Embryonic facial prominence (tissue), 1 donor: Measurements from ENCODE around the gene ADM.

Experiments
- DNase-seq: peaks from one replicate; pipeline ENCODE4 v3.0.0-alpha.2; 2016; ENCODE audit errors: extremely low spot score

Gene ADM

DNA sequence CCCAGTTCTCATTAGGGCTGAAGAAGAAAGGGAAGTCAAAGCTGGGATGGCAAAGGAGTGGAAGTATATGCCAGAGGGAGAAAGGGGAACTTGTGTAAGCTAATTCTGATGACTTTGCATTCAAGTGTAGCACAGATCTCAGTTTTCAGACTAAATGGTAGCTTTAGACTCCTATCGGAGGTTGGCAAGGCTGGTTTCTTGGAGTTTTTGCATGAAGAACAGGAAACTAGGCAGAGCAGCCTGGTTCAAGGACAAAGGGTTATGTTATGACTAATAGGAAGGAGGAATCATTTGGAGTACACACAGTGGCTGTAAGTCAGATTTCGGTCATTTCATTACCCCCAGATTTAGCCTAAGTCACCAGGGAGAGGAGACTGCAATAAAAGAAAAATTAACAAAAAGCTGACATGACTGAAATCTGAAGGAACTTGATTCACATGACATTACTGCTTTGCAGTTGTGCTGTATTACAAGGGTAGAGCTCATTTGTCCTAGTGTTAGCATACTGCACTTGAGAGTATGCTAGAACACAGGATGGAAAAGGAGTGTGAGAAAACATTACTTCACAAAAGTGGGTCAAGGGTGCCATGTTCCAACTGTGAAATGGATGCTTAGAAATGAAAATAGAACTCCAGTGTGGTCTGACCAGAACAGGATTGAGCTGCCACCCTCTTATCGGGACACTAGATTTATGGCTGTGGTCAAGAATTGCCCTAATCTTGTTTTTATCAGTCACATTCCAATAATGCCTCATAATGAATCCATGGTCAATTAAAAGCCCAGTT lies 23.6 kb downstream of the ADM start:
- no peak for DNase-seq

DNA sequence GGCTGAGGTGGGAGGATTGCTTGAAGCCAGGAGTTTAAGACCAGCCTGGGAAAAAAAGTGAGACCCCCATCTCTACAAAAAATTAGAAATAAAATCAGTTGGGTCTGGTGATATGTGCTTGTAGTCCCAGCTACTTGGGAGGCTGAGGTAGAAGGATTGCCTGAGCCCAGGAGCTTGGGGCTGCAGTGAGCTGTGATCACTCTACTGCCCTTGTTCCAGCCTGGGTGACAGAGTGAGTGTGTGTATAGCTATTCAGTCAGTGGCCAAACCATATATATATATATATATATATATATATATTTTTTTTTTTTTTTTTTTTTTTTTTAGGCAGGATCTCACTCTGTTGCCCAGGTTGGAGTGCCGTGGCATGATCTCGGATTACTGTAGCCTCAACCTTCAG lies 24.5 kb downstream of the ADM start:
- DNase-seq = no peak

DNA sequence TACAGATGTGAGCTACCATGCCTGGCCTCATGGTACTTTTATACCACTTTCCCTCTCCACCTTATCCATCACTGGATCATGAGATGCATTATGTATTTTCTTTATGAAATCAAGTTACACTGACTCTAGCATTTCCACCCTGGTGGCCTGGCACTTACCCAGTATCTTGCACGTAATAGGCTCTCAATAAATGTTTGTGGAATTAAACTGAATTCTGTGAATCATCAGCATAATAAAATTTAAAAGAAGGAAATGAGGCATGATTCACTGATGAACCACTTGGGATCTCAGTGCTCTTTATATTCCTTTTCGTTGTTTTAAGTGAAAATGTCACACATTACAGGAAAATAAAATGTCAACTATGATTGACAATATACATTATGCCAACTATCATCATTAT lies 25.1 kb downstream of the ADM start:
- DNase-seq = no peak

DNA sequence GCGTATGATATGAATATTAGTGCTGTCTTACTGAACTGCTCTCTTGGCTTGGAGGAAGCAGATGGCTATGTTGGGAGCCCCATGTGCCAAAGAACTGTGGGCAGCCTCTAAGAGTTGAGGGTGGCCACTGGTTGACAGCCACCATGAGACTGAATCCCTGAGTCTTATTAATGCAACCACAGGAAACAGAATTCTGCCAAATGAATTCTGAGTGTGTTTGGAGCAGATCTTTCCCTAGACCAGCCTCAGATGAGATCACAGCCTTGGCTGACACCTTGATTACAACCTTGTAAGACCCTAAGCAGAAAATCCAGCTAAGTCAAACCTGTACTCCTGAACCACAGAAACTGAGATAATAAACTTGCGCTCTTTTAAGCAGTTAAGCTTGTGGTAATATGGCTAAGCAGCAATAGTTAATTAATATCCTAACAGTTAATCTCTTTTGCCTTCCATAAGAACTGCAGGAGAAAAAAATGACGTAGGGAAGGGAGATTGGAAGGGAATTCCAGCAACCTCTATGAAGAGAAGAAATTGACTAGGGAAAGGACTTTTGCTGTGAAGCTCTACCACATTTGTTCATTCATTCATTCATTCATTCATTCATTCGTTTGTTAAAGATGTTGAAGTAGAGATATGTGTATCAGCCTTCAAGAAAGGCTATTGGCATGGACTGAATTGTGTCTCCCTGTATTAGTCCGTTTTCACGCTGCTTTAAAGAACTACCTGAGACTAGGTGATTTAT lies 26.8 kb downstream of the ADM start:
- DNase-seq = no peak

DNA sequence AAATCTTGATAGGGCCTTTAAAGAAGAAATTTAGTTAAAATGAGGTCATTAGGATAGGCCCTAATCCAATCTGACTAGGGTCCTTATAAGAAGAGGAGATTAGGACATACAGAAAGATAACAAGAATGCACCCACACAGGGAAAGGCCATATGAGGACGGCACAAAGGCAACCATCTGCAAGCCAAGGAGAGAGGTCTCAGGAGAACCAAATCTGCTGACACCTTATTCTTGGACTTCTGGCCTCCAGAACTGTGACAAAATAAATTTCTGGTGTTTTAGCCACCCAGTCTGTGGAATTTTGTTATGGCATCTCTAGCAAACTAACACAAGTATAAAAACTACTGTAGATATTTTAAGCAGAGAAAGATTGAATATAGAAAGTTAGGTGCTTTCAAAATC lies 28.6 kb downstream of the ADM start:
- no peak for DNase-seq

DNA sequence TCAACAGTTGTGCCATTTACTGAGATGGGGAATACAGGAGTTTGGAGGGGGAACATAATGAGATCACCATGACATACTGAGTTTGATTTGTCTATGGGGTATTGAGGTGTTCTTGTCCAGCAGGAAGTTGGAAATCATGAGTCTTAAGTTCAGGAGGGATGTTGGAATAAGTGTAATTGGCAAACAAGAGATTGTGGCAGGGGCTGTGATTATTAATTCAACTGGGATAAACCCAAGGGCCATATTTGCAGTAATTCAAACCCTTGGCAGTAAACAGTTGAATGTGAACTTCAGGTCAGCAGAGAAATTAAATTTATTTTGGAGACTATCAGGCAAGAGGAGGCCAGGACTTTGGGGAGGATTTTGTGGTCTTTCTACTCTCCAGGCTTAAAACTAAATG lies 33.4 kb downstream of the ADM start:
- DNase-seq = no peak

DNA sequence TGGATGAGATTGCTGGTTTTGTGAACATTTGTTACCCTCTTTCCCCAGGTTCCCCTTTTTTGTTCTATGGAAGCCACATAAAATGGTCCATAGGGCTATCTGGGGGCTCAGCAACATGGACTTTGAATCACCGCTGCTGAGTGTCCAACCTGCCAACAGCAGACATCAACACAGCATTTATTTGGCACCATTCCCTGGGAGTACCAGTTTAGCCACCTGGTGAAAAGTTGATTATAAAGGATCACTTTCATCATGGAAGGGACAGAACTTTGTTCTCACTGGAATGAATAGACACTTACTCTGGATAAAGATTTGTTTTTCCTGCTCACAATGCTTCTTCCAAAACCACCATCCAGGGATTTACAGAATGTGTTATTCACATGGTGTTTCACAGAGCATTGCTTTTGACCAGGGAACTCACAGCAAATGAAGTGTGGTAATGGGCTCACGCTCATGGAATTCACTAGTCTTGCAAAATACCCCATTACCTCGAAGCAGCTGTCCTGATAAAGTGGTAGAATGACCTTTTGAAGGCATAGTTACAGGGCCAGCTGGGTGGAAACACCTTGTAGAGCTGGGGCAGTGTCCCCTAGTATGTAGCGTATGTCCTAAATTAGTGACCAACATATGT lies 43.9 kb downstream of the ADM start:
- DNase-seq = no peak

DNA sequence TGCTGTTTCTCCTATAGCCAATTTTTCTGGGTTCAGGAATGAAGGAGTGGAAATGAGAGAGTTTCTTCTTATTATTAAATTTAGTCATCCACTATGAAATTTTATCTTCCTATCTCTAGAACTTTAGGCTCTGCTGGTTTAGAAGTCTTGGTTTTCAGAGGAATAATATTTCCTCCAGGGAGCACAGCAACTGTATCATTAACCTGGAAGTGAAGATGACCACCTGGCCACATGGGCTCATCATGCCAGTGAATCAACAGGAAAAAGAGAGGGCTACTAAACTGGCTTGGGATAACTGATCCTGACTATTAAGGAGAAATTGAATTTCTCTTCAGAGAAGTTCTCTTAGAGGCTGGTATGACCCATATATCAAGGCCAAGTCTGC lies 44.4 kb downstream of the ADM start:
- DNase-seq = no peak

DNA sequence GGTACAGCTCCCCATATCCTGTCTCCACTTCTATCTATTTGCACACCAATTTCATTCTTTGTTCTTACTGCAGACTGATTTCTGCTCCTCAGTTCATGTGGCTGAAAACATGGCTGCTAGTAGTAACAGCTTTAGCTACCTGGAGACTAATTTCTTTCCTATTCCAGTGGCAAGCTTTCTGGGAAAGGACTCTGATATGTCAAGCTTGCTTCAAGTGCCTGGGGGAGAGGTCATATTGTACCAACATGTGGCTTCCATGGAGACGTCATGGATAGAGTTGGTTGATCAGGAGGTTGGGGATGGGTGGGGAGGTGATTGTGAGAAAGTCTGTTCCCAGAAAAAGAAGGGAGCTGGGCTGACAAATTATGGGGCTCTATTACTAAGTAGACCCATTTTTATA lies 44.9 kb downstream of the ADM start:
- DNase-seq = no peak

DNA sequence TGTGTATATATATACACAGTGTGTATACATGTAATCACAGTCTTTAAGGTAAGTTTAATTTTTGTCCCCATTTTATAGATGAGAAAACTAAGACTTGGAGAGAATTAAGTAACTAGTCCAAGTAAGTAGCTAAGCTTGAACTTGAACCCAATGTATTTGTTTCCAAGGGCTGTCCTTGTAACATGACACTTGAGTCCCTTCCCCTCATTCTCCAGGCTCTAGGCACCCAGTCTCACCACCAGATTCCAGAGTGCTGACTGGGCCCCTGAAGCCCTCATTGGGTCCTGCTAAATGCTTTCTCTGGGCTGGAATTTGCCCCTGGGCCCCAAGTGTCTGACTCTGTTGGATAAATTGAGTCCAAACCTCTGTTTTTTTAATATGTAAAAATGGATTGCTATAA lies 45.5 kb downstream of the ADM start:
- no peak for DNase-seq

DNA sequence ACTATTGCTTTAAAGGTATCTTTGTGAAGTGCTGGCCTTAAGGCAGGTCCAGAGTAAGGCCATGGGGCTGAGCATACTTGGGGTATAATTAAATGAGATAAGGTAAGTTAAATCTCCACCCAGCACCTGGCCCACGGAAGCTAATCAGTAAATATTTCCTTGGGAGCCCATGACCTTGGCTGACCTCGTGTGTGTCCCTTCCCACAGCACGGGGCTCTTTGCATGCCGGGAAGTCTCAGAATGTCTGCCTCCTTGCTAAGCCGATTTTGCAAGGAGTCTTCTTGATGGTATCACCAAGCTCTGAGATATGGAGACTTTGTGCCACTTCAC lies 46.5 kb downstream of the ADM start:
- DNase-seq = no peak

DNA sequence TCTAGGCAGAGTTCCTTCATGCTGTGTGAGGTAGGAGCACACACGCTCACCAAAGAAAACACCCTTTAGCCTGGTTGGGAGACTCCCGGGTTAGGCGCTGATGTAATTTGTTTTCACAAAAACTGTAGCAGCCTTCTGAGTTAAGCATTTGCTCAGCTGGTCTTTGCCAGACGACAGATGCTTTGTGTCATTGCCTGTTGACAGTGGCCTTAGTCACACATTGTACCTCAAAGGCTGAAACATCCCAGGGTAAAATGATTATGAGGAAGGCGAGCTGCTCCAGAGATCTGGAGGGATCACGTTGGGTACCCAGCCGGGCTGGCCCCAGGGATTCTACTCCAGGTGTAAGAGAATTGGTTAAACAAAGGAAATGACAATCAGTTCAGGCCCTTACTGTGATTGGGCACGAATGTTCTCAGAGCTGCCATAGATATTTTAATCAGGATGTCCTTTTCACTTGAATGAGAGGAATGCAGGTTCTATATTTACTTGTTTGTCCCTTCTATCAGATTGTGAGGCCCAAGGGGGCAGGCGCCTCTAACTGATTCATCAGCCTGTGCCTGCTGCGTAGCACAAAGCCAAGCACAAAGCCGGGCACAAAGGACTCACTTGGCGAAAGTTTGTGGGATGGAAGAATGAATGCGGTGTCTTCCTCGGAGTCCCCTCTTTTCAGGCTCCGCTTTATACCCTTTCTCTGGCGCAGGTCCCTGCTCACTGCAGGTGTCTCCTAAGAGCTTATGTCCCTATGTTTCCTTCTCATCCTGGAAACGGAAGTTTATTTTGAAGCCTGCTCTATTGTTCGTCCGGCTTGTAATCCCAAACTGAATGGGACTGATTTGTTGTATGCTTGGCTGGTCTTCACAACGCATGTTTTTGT lies 47.1 kb downstream of the ADM start:
- no peak for DNase-seq

DNA sequence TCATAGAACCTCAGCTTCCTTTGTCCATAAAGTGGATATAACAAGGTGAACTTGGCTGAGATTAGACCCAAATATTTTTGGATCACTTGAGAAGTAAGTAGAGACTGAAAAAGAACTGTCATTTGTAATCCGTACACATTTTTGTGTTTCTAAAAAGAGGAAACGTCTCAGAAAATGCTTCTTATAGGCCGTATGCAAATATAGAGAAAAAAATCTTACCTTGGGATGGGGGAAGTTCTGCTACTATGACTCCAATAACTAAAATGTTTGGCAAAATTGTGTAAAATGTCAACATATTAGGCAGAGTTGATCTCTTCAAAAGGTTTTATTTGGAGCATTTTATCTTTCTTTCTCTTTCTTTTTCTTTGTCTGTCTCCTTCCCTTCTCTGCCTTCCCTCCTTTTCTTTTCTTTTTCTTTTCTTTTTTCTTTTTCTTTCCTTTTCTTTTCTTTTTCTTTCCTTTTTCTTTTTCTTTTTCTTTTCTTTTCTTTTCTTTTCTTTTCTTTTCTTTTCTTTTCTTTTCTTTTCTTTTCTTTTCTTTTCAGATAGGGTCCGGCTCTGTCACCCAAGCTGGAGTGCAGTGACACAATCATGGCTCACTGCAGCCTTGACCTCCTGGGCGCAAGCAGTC lies 48.2 kb downstream of the ADM start:
- DNase-seq = no peak

DNA sequence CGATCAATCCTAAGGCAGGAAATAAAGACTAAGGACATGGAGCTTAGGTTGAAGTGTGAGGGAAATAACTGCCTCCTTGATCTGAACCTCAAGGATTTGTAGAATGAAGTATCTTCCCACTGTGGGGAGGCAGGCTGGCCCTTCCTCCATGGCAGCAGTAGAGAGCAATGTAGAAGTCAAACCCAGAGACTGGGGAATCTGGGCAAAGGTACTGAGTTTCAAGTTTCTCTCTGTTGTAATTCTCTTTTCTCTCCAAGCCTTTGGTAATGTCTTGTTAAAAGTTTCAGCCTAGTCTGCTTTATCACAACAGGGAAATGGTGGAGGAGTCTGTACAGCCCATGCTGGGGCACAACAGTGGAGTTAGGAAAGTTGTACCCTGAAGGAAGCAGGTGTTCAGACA lies 49.5 kb downstream of the ADM start:
- no peak for DNase-seq

DNA sequence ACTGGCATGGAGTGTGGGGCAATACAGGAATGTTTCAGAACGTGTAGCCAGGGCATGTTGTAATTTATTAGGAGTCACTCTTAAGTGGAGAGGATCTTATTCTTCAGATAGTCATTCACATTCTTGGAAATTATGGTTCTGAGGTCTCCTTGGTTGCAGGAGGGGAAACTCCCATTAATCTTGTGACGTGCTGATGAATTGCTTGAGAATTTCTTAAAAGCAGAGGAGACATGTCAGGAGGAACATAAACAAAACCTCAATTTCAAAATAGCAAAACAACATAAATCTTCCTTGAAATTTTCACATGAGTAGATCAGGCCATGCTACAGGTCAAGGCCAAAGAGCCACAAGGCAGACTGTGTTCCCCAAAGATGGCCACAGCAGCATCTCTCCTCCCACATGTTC lies 50.4 kb downstream of the ADM start:
- no peak for DNase-seq

DNA sequence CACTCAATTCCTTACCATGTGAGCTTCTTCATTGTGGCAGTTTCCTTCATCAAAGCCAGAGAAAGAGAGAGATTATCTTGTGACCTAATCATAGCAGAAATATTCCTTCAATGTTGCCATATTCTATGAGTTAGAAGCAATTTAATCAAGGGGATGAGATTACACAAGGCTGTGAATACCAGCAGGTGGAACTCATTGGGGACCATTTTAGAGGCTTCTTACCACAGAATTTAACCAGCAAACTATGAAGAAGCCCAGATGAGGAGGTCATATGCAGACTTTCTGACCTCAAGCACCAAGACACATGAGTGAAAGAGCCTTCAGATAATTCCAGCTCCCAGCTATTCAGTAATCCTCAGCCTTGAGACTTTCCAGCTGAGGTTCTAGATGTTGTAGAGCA lies 51.3 kb downstream of the ADM start:
- no peak for DNase-seq
